HG03432 (cell line): ENCODE results near the gene DENND1A.

Source experiments
- ATAC-seq: cut with Tn5 transposase; IDR thresholded peaks from one replicate; pipeline ENCODE4 v1.9.1; 2021; ENCODE audit warnings: mild to moderate bottlenecking, moderate library complexity; ENCODE audit not compliant: unreplicated experiment

Gene DENND1A

GRCh38 chr9:123365881-123366528, 563.9 kb downstream of the DENND1A start:
- ATAC-seq: no peak

GRCh38 chr9:123365287-123365880, 564.5 kb downstream of the DENND1A start:
- no peak for ATAC-seq

GRCh38 chr9:123364241-123364824, 565.6 kb downstream of the DENND1A start:
- ATAC-seq: no peak

- no peak for ATAC-seq
Measured at GRCh38 chr9:123362856-123363255, 567.1 kb downstream of the DENND1A start.

GRCh38 chr9:123361731-123362510, 568.0 kb downstream of the DENND1A start:
- ATAC-seq: no peak

GRCh38 chr9:123361086-123361730, 568.7 kb downstream of the DENND1A start:
- no peak for ATAC-seq

GRCh38 chr9:123360161-123361085, 569.5 kb downstream of the DENND1A start:
- ATAC-seq: no peak

GRCh38 chr9:123359546-123359945, 570.4 kb downstream of the DENND1A start:
- no peak for ATAC-seq

GRCh38 chr9:123359106-123359505, 570.8 kb downstream of the DENND1A start:
- ATAC-seq: no peak

GRCh38 chr9:123358181-123358905, 571.6 kb downstream of the DENND1A start:
- no peak for ATAC-seq

GRCh38 chr9:123357743-123358059, 572.2 kb downstream of the DENND1A start:
- no peak for ATAC-seq

GRCh38 chr9:123356851-123357742, 572.8 kb downstream of the DENND1A start:
- no peak for ATAC-seq

GRCh38 chr9:123355761-123356431, 574.0 kb downstream of the DENND1A start, which contains the start of gene CRB2:
Gene CRB2, plus strand, starts transcription at chr9:123356197. Its CDS starts 64 bp downstream, at chr9:123356261.
- ATAC-seq: no peak

GRCh38 chr9:123354806-123355508, 575.0 kb downstream of the DENND1A start:
- no peak for ATAC-seq

GRCh38 chr9:123353984-123354591, 575.8 kb downstream of the DENND1A start:
- ATAC-seq: peak; percentile 75

GRCh38 chr9:123353041-123353440, 576.9 kb downstream of the DENND1A start:
- ATAC-seq: no peak
